Measurements from ENCODE around the gene VOPP1.

The VOPP1 gene

DNA sequence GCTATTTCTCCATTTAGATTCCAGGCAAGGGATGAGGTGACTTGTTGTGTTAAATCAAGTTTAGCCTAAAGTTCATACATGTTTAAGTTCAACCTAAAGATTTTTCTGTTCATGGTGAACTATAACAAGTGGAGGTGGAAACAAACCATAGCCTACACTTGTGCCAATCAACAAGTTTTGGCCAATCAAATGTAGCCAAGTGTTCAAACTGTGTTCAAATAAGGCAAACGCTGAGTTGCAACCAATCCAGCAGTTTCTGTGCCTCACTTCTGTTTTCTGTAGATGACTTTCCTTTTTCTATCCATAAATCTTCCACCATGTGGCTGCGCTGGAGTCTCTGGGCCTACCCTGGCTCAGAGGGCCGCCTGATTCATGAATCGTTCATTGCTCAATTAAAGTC, 4.5 kb upstream of the VOPP1 start:
- DNase-seq (ENCODE audit: low read depth), result no peak

GRCh38 chr7:55575733-55576132, 3.4 kb upstream of the VOPP1 start:
- no peak for DNase-seq (ENCODE audit: low read depth)

- DNase-seq (ENCODE audit: low read depth), result no peak
Observed at GRCh38 chr7:55575098-55575497, 2.8 kb upstream of the VOPP1 start.

- no peak for DNase-seq (ENCODE audit: low read depth)
Observed at GRCh38 chr7:55574051-55574717, 1.9 kb upstream of the VOPP1 start.

GRCh38 chr7:55573234-55573900, 1.1 kb upstream of the VOPP1 start:
- no peak for DNase-seq (ENCODE audit: low read depth)

GRCh38 chr7:55571511-55572377, 558 bp downstream of the VOPP1 start:
- DNase-seq (ENCODE audit: low read depth), result no peak

- DNase-seq (ENCODE audit: low read depth), result peak; percentile 21
Observed at GRCh38 chr7:55570939-55571338, 1.4 kb downstream of the VOPP1 start.

GRCh38 chr7:55570218-55570873, 2.0 kb downstream of the VOPP1 start:
- no peak for DNase-seq (ENCODE audit: low read depth)

DNA sequence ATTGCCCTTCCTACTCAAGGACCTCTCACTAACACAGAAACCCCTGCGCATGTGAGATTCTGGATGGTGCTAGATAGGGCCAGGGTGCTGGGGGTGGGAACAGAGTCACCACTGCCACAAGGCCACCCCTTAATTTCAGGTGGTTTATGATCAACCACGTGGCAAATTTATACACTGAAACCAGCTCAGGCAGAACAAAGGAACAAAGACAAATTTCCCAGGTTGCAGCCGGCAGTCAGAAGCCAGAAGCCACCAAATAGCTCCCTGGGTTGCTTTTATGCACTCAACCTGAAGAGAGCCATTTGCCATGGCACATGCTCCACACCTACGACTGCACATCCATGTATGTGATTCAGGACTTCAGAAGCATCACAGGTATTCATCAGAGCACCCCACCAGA, 2.5 kb downstream of the VOPP1 start:
- no peak for DNase-seq (ENCODE audit: low read depth)

DNA sequence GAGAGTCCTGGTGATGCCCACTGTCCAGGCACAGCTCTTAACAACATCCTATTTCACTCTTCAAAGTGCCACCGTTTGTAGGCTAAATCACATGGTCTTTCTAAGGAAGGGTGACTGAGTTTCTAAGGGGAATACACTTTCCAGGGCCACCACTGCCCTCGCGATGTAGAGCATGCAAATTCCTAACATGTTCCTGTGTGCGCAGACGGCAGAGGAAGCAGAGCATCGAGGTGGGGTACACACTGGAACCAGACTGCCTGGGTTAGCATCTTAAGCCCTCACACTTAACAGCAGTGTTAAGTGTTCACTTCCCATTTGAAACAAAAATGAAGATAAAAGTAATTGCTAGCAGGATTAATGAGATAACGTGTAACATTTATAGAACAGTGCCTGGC, 3.0 kb downstream of the VOPP1 start:
- no peak for DNase-seq (ENCODE audit: low read depth)

DNA sequence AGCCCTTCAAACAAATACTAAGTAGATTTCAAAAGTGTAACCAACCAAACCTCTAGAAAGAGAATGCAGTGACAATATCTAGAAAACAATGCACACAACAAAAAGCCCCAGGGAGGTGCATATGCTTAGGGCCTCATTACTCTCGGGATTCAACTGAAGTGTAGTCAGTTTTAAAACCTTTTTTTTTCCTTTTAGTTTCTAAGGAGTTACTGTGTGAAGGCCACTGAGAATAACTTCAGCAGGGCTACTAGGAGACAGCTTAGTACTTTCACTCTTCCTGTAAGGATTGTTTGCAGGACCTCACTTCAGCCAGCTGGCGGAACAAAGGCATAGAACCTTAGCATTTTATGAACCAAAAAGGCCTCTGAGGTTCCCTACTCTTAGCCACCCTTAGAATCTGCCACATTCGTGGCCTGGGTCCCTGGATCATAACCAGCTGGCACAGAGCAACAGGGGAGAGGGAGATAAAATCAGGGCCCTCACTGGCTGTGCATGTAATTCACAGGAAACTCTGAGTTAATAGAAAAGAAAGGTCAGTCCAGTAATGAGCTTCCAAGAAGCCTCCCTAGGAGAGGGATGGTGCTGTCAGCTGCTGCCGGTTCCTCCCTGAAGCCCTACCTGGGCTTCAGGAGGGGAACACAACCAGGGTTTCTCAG, 3.6 kb downstream of the VOPP1 start:
- DNase-seq (ENCODE audit: low read depth), result no peak

DNA sequence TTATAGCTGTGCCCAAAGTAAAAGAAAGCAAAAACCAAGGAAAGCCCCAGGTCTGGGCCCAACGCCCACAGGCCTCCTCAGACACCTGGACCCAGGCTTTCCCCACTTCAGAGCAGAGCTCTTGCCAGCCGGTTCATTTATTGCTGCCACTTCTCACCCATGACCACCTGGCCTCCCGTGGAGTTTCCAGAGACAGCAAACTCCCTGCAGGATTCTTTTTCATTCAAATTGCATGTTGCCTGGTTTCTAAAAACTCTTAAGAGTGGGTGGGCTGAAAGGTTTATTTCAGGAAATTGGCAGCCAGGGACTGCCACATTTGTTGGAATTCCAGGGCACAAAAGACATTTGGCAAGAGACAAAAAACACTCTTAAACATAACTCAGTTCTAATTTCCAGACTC, 4.7 kb downstream of the VOPP1 start:
- no peak for DNase-seq (ENCODE audit: low read depth)

DNA sequence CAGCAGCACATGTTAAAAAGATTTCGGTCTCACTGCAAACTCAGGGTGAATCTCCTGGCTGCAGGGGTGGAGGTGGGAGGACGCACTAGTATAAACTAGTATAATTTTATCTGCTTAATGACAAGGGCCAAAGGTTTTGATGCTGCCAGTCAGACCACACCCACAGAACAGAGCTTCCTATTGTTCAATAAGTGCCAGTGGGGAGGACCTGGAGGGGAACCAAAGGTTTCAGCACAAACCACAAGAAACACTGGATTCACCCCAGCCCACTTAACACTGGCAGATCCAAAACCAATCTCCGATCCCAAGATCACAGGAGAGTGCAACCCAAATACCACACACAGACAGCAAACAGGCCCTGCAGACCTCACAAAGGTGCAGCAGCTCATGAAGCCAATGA, 6.6 kb downstream of the VOPP1 start:
- DNase-seq (ENCODE audit: low read depth), result no peak

- no peak for DNase-seq (ENCODE audit: low read depth)
Observed at GRCh38 chr7:55563596-55564325, 8.5 kb downstream of the VOPP1 start.

DNA sequence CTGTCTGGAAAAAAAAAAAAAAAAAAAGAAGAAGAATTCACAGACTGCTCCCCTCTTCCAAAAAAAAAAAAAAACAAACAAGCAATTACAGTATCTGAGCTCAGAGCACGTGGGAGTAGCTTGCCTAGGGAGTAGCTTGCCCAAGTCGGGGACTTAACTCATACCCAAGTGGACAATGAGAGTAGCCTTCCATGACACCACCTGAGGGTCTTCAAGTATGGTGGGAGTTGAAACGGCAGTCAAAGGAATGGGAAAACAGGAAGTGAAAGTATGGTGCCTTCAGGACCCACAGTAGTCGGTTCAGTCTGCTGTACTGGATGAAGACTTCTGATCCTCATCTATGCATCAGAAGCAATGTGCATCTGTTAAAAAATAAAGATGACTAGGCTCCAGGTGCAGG, 10.6 kb downstream of the VOPP1 start:
- no peak for DNase-seq (ENCODE audit: low read depth)

GRCh38 chr7:55558962-55559920, 13.1 kb downstream of the VOPP1 start:
- DNase-seq (ENCODE audit: low read depth), result no peak

DNA sequence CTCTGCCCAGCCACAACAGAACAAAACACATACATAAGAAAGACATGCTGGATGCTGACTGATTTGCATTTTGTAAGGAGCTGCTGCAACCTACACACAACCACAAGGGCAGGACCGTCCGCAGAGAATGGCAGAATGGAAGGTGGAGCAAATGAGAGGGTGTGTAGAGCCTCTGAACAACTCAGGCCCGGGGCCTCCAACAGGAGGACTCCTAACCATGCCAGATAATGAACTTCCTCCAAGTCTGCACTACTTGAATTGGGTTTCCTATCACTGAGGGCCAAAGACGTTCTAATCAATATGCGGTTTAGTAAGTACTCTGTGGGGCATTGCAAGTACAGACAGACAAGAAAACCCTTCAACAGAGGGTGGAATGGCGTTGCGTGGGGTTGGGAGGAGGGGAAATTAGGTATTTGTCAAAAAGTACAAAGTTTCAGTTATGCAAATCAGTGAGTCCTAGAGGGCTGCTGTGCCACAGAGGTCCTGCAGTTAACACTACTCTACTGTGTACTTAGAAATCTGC, 14.6 kb downstream of the VOPP1 start:
- no peak for DNase-seq (ENCODE audit: low read depth)

DNA sequence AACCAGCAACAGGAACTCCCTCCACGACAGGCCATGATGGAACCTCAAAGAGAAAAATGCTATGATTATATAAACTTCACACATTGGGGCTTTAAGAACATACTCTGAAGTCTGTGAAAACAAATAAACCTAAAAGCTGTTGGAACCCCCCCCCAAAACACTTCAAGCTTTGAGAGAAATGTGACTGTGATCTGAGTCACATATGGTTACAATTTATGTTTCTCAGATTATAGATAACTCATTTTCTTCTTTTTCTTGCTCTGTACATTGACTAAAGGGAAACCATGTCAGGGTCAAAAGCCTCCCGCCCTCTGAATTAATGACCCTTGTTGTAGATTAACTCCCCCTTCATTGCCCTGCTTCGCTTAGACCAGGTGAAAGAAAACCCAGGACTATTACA, 15.8 kb downstream of the VOPP1 start:
- DNase-seq (ENCODE audit: low read depth), result no peak

- DNase-seq (ENCODE audit: low read depth), result no peak
Observed at GRCh38 chr7:55556031-55556430, 16.3 kb downstream of the VOPP1 start.

GRCh38 chr7:55555160-55555559, 17.1 kb downstream of the VOPP1 start:
- no peak for DNase-seq (ENCODE audit: low read depth)
